Right lobe of liver (tissue), 6 donors: ENCODE measurements around the gene ATRNL1. TPM values are rescaled to one million over a fixed set of nuclear protein-coding genes. Genes with fewer than 3 reads are reported as not detected.
"Not testable (repeated sequence)": the region's sequence is repeated elsewhere in the genome, so short reads cannot be mapped to it uniquely, and the experiment has no call there.

Experiments
- ATAC-seq, 4 donors: fragments of 200-7000 bp; cut with Tn5 transposase; one replicate each; pipeline ENCODE4 v1.9.1; 2020; ENCODE audit warnings: mild to moderate bottlenecking in 4 of 4, moderate library complexity in 4 of 4
- DNase-seq, 3 donors: peaks; one replicate each; pipeline ENCODE4 v3.0.0-alpha.2; 2020
- H3K27ac ChIP-seq, 3 donors: fragments of 200-600 bp; one replicate each; pipeline ENCODE4 v1.8.0; 2022
- H3K27me3 ChIP-seq, 2 donors: fragments of 200-600 bp; one replicate each; pipeline ENCODE4 v1.8.0; 2022
- H3K36me3 ChIP-seq, 4 donors: fragments of 200-600 bp; sonication (generic) in 1 of 4; one replicate each; pipeline versions ENCODE4 v1.5.1 to v1.8.0; 2017 to 2022; ENCODE audit warnings: control low read depth in 1 of 4
- H3K4me1 ChIP-seq, 4 donors: fragments of 200-600 bp; sonication (generic) in 1 of 4; one replicate each; pipeline versions ENCODE4 v1.5.1 to v1.8.0; 2017 to 2022; ENCODE audit warnings: control low read depth in 1 of 4
- H3K4me3 ChIP-seq, 3 donors: fragments of 200-600 bp; one replicate each; pipeline ENCODE4 v1.8.0; 2022
- H3K9me3 ChIP-seq, 4 donors: fragments of 200-600 bp; sonication (generic) in 1 of 4; one replicate each; pipeline versions ENCODE4 v1.5.1 to v1.8.0; 2017 to 2022; ENCODE audit warnings: control low read depth in 1 of 4
- POLR2A ChIP-seq: fragments of 450-650 bp; IDR thresholded peaks from one replicate; pipeline ENCODE4 v1.6.1; 2017; ENCODE audit warnings: antibody characterized with exemption, mild to moderate bottlenecking
- WGBS: methylation state at CpG from one replicate; pipeline ENCODE4 v1.1.6; 2018; ENCODE audit warnings: low coverage, low lambda C conversion rate; ENCODE audit not compliant: insufficient coverage; ENCODE audit errors: missing lambda C conversion rate; 5-methylcytosine and 5-hydroxymethylcytosine counted together
- intact Hi-C, 2 donors: fragments of 100-400 bp; cut with DNase I; formaldehyde crosslinking; loops; one replicate each; pipeline versions ENCODE4 v1.11.2 to v1.14.1; 2022
- total RNA-seq, 6 experiments: library from RNA; depleted of rRNA in 2 of 6; stranded (reverse); fragments of >200 nt in 2 of 6; fragmentation: NEBNext Ultra II Directional in 3 of 6; extraction: Animal tissue kit (Norgen Biotek cat#: 25700) in 3 of 6; gene quantifications; one replicate each; pipeline versions ENCODE4 v1.1.0 to v1.2.4, GENCODE V29; 2016 to 2023
- TF ChIP-seq, protein P1 (sequence below), 4 donors: fragments of 200-600 bp in 3 of 4; fragments of 450-650 bp in 1 of 4; IDR thresholded peaks; one replicate each; pipeline versions ENCODE4 v1.5.1 to v1.8.0; 2016 to 2022; ENCODE audit warnings: antibody characterized with exemption in 4 of 4, mild to moderate bottlenecking in 2 of 4
- donor health status: DM: no; HTN: yes; CAD: no.
- donor health status: DM: no; HTN: no; CAD: no.
- donor health status: DM: no; HTN: no; CAD: no.
- donor health status: DM: no; HTN: yes; CAD: no.
- donor health status: DM: no; HTN: yes; CAD: no.

ATRNL1 gene
- total RNA-seq, 6 experiments from 2014 or later = 0.81 to 5.3 (median 2.6) TPM

DNA sequence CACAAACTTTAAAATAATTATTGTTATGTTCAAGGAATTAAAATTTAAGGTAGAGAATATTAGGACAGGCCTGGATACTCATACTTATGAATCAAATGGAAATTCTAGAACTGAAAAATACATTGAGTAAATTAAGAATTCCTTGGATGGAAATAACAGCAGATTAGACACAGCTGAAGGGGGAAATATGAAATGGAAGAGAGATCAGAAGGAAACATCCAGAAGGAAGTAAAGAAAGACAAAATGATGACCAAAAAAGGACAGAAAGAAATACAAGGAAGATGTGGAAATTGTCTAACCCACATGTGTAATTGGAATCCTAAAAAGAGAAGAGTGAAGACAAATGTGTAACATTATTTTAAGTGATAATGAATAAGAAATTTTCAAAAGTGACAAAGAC lies 128.9 kb downstream of the ATRNL1 start:
- ATAC-seq (no peak), DNase-seq (no peak)
- intact Hi-C loops = no loop called here
- H3K27me3 ChIP-seq = no peaks in the 10 kb centered on the region
- H3K4me1 ChIP-seq = no peaks in the 10 kb centered on the region
- TF ChIP-seq, protein P1, sequence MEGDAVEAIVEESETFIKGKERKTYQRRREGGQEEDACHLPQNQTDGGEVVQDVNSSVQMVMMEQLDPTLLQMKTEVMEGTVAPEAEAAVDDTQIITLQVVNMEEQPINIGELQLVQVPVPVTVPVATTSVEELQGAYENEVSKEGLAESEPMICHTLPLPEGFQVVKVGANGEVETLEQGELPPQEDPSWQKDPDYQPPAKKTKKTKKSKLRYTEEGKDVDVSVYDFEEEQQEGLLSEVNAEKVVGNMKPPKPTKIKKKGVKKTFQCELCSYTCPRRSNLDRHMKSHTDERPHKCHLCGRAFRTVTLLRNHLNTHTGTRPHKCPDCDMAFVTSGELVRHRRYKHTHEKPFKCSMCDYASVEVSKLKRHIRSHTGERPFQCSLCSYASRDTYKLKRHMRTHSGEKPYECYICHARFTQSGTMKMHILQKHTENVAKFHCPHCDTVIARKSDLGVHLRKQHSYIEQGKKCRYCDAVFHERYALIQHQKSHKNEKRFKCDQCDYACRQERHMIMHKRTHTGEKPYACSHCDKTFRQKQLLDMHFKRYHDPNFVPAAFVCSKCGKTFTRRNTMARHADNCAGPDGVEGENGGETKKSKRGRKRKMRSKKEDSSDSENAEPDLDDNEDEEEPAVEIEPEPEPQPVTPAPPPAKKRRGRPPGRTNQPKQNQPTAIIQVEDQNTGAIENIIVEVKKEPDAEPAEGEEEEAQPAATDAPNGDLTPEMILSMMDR (IDR thresholded peaks at IDR 0.05) = no peak
- no peak for TF ChIP-seq POLR2A
- H3K9me3 ChIP-seq = no peaks in the 10 kb centered on the region
- no peaks in the 10 kb centered on the region for H3K36me3 ChIP-seq
- H3K27ac ChIP-seq = no peak overlapping the region
- no peak overlapping the region for H3K4me3 ChIP-seq

- no peak overlapping the region for H3K4me3 ChIP-seq
- DNase-seq = no peak
- no peaks in the 10 kb centered on the region for H3K9me3 ChIP-seq
- H3K27ac ChIP-seq = no peak overlapping the region
- intact Hi-C loops = no loop called here
- ATAC-seq = no peak
- H3K36me3 ChIP-seq = no peaks in the 10 kb centered on the region
- no peaks in the 10 kb centered on the region for H3K4me1 ChIP-seq
- no peak for TF ChIP-seq POLR2A
- TF ChIP-seq, protein P1 (IDR thresholded peaks at IDR 0.05) = no peak
- H3K27me3 ChIP-seq = no peaks in the 10 kb centered on the region
- 83% methylated on average over 1 of the region's 2 CpGs for WGBS
Observed at GRCh38 chr10:115239761-115240160, 146.6 kb downstream of the ATRNL1 start.

GRCh38 chr10:115250784-115251183 lies 157.6 kb downstream of the ATRNL1 start:
- no peak overlapping the region for H3K27ac ChIP-seq
- no peak overlapping the region for H3K4me3 ChIP-seq
- no peaks in the 10 kb centered on the region for H3K9me3 ChIP-seq
- DNase-seq (no peak), ATAC-seq (no peak)
- H3K4me1 ChIP-seq = no peaks in the 10 kb centered on the region
- H3K27me3 ChIP-seq = no peaks in the 10 kb centered on the region
- 60% methylated on average over 3 of the region's 3 CpGs for WGBS
- H3K36me3 ChIP-seq = no peaks in the 10 kb centered on the region
- TF ChIP-seq POLR2A = no peak
- TF ChIP-seq, protein P1 (IDR thresholded peaks at IDR 0.05) = no peak
- intact Hi-C loops = no loop called here

- intact Hi-C loops, H3K27me3 ChIP-seq, H3K4me1 ChIP-seq, DNase-seq, H3K4me3 ChIP-seq, H3K9me3 ChIP-seq, H3K36me3 ChIP-seq, H3K27ac ChIP-seq, ATAC-seq: not testable (repeated sequence)
- WGBS = 75% methylated on average over 1 of the region's 1 CpG
Observed at GRCh38 chr10:115253765-115254164, 160.6 kb downstream of the ATRNL1 start.

- Histone ChIP-seq H3K27ac (no peak overlapping the region), H3K27me3 (peaks cover 0 to 4% of the 10 kb centered on the region in 2 donors), H3K4me1 (no peaks in the 10 kb centered on the region), H3K36me3 (no peaks in the 10 kb centered on the region), H3K4me3 (no peak overlapping the region), H3K9me3 (no peaks in the 10 kb centered on the region)
- ATAC-seq (no peak), DNase-seq (no peak)
- intact Hi-C loops = no loop called here
- 84% methylated on average over 3 of the region's 3 CpGs for WGBS
- TF ChIP-seq, protein P1 (IDR thresholded peaks at IDR 0.05) = no peak
- no peak for TF ChIP-seq POLR2A
Observed at GRCh38 chr10:115272482-115272881, 179.3 kb downstream of the ATRNL1 start.
